ENCODE data around the gene XXYLT1. TPM values are rescaled to one million over a fixed set of nuclear protein-coding genes. Genes with fewer than 3 reads are reported as not detected.

Gene XXYLT1
- total and polyA plus RNA-seq, 9 of the 15 experiments (the other 6 are each of a cell fraction or from before 2014, with no cell fraction given), result 1.9 to 18.9 (median 15.0) TPM

DNA sequence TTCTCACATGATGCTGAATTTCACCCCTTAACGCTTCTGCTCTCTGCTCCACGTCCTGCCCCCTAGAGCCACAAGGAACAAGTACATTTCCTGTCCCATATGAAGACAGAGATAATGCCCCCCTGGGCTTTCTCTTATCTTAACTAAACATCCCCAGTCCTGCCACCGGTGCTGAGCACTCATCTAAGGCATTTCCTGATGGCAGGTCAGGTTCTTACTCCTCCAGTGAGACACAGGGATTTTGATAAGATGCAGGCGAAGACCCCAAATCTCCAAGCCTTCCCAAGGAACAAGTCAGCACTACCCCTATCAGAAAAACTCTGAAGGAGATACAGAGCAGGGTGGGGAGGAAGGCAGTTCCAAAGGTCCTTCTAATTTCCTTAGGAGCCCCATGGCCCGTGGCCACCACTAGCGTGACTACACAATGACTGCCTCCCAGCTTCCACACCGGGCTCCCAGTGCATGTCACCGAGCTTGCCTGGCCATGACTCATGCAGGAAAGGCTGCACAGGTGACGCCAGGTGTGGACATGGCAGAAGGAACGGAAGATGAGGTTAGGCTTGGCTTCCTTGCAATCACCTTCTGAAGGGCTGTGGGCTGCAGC, 152.9 kb downstream of the XXYLT1 start (continued):
- no peak for TF ChIP-seq ZNF584 (CRISPR knock-in tag; IDR thresholded peaks at IDR 0.05; ENCODE audit: low read depth)
- TF ChIP-seq ZNF449 (CRISPR knock-in tag; IDR thresholded peaks at IDR 0.05), result no peak
- no peak for TF ChIP-seq ZNF318 (IDR thresholded peaks at IDR 0.05; ENCODE audit: borderline replicate concordance in 1 of 2, low read depth in 1 of 2)
- TF ChIP-seq, protein P1, sequence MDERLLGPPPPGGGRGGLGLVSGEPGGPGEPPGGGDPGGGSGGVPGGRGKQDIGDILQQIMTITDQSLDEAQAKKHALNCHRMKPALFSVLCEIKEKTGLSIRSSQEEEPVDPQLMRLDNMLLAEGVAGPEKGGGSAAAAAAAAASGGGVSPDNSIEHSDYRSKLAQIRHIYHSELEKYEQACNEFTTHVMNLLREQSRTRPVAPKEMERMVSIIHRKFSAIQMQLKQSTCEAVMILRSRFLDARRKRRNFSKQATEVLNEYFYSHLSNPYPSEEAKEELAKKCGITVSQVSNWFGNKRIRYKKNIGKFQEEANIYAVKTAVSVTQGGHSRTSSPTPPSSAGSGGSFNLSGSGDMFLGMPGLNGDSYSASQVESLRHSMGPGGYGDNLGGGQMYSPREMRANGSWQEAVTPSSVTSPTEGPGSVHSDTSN (CRISPR knock-in tag; IDR thresholded peaks at IDR 0.05; ENCODE audit: low read depth), result no peak
- TF ChIP-seq, protein P1 (tag; conservative IDR thresholded peaks at IDR 0.05; ENCODE audit: low read depth), result no peak; the same call in 1 of the 2 replicates
- TF ChIP-seq E2F6 (IDR thresholded peaks at IDR 0.05; ENCODE audit: borderline replicate concordance in 1 of 2, extremely low read depth in 1 of 2, insufficient read depth in 1 of 2, insufficient read length in 1 of 2, low read depth in 1 of 2, low read length in 1 of 2, poor library complexity in 1 of 2, severe bottlenecking in 1 of 2), result no peak
- TF ChIP-seq ZNF217 (CRISPR knock-in tag; IDR thresholded peaks at IDR 0.05), result no peak

Measured in K562 (cell line).